ENCODE results near the gene TANC1. TPM values are rescaled to one million over a fixed set of nuclear protein-coding genes. Genes with fewer than 3 reads are reported as not detected.

TANC1 gene
- total and polyA plus RNA-seq, 2 of the 4 experiments (the other 2 are of a cell fraction) = 10.2 to 12.9 TPM

GRCh38 chr2:158988501-158988900 is 20.1 kb downstream of the TANC1 start:
- no peak overlapping the region for H3K23ac ChIP-seq (ENCODE audit: low read depth, low read length)
- BruUV-seq (replicated peaks) = no TSS peak
- no peak overlapping the region for H3K4me3 ChIP-seq (ENCODE audit: insufficient read depth, low read depth, low read length)
- no peak overlapping the region for H2BK15ac ChIP-seq (ENCODE audit: low read depth, low read length)
- H4K8ac ChIP-seq (ENCODE audit: low read depth in 2 of 2, low read length in 2 of 2) = no peak overlapping the region
- H3K9me1 ChIP-seq (ENCODE audit: insufficient read depth, low read length) = peaks cover 18% of the 10 kb centered on the region
- no peaks in the 10 kb centered on the region for H3K36me3 ChIP-seq (ENCODE audit: control insufficient read depth, insufficient read depth, low read length)
- H2BK5ac ChIP-seq (ENCODE audit: low read depth, low read length, poor library complexity, severe bottlenecking) = no peak overlapping the region
- H3K4me1 ChIP-seq (ENCODE audit: control insufficient read depth, insufficient read depth, low read length) = peaks cover 8% of the 10 kb centered on the region
- no peak overlapping the region for H3K18ac ChIP-seq (ENCODE audit: low read depth, low read length)
- ATAC-seq (ENCODE audit: low read depth) (no peak), DNase-seq (no peak)
- H3K14ac ChIP-seq (replicated peaks; ENCODE audit: low read depth, low read length) = no peak overlapping the region
- no peak overlapping the region for H3K4me2 ChIP-seq (ENCODE audit: low read depth, low read length)
- H3K27me3 ChIP-seq (ENCODE audit: control insufficient read depth, insufficient read depth, low read length) = no peaks in the 10 kb centered on the region
- H3K56ac ChIP-seq (ENCODE audit: extremely low read depth, insufficient read depth, low read length) = no peak overlapping the region
- intact Hi-C loops (cut with micrococcal nuclease) (no loop called here), in situ Hi-C loops (cut with MboI; ENCODE audit: low sequenced_read_pairs) (no loop called here), dilution Hi-C loops (cut with HindIII; ENCODE audit: low sequenced_read_pairs, unreplicated experiment) (no loop called here)
- H2AFZ ChIP-seq (replicated peaks; ENCODE audit: low read length, poor library complexity) = no peak overlapping the region
- H2BK20ac ChIP-seq (ENCODE audit: low read depth, low read length) = no peak overlapping the region
- no peak overlapping the region for H2BK120ac ChIP-seq (ENCODE audit: low read depth, low read length)
- peaks cover 63% of the 10 kb centered on the region for H4K20me1 ChIP-seq (ENCODE audit: insufficient read depth, low read length)
- no peak overlapping the region; the same call in 1 of the 2 replicates for H4K91ac ChIP-seq (ENCODE audit: insufficient read depth, low read depth, low read length)
- TF ChIP-seq CTCF (conservative IDR thresholded peaks at IDR 0.05; ENCODE audit: low read depth, low read length) (no peak), MAFK (IDR thresholded peaks at IDR 0.05; ENCODE audit: low read depth, low read length) (no peak), ELK1 (IDR thresholded peaks at IDR 0.05; ENCODE audit: borderline replicate concordance, low read depth, low read length) (no peak), NFE2L2 (IDR thresholded peaks at IDR 0.05; ENCODE audit: low read depth, low read length) (no peak), RCOR1 (IDR thresholded peaks at IDR 0.05; ENCODE audit: insufficient replicate concordance, low read length) (no peak), FOS (IDR thresholded peaks at IDR 0.05; ENCODE audit: low read depth, low read length) (no peak), MXI1 (IDR thresholded peaks at IDR 0.05; ENCODE audit: borderline replicate concordance, low read depth, low read length) (no peak), CHD1 (IDR thresholded peaks at IDR 0.05; ENCODE audit: low read depth, low read length) (no peak), MAZ (IDR thresholded peaks at IDR 0.05; ENCODE audit: borderline replicate concordance, low read depth, low read length) (no peak), RFX5 (IDR thresholded peaks at IDR 0.05; ENCODE audit: low read depth, low read length) (no peak), SMC3 (IDR thresholded peaks at IDR 0.05; ENCODE audit: low read depth, low read length) (no peak), POLR2A (IDR thresholded peaks at IDR 0.05; ENCODE audit: low read depth, low read length) (no peak), RAD21 (IDR thresholded peaks at IDR 0.05; ENCODE audit: low read length) (no peak), USF2 (IDR thresholded peaks at IDR 0.05; ENCODE audit: low read depth, low read length) (no peak), CEBPB (IDR thresholded peaks at IDR 0.05; ENCODE audit: low read depth, low read length) (no peak), BHLHE40 (IDR thresholded peaks at IDR 0.05; ENCODE audit: low read depth, low read length) (no peak)
- H4K5ac ChIP-seq (ENCODE audit: low read depth, low read length) = no peak overlapping the region
- no peak overlapping the region for H3K4ac ChIP-seq (ENCODE audit: low read depth, low read length)
- H3K9ac ChIP-seq (ENCODE audit: low read depth, low read length) = no peak overlapping the region
- no peak overlapping the region for H2AK5ac ChIP-seq (ENCODE audit: low read depth, low read length)
- whole genome bisulfite sequencing, 2 experiments (ENCODE audit: extremely low coverage in 2 of 2, insufficient read length in 1 of 2) = 43% methylated on average over 1 of the region's 5 CpGs; no CpG with 5 or more reads in 1 of the 2 experiments
- no peak overlapping the region for H2AK9ac ChIP-seq (replicated peaks; ENCODE audit: low read depth, low read length, poor library complexity)
- H3K27ac ChIP-seq (ENCODE audit: insufficient read depth, low read length) = no peak overlapping the region
- CTCF ChIA-PET = interaction anchor here (0.6 kb wide), 1 partner anchor 63 kb away, joined by 6 read pairs; no protein-coding TSS in a partner anchor
- peaks cover 41 to 76% of the 10 kb centered on the region in 2 experiments for H3K79me1 ChIP-seq (ENCODE audit: low read depth in 1 of 2, low read length in 2 of 2)
- POLR2A ChIA-PET (ENCODE audit: unreplicated experiment) = no interaction called here
- no peaks in the 10 kb centered on the region for H3K9me3 ChIP-seq (ENCODE audit: control insufficient read depth, insufficient read depth, low read length)

Data from IMR-90 (cell line).